NCI-H524 (cell line): ENCODE measurements around the gene VSTM2L.
"Not testable (repeated sequence)": the region's sequence is repeated elsewhere in the genome, so short reads cannot be mapped to it uniquely, and the experiment has no call there.

Experiments
- DNase-seq, 2 experiments: peaks; one replicate each; lab custom pipeline; 2025; lab: John Stamatoyannopoulos, UW

Gene VSTM2L, protein sequence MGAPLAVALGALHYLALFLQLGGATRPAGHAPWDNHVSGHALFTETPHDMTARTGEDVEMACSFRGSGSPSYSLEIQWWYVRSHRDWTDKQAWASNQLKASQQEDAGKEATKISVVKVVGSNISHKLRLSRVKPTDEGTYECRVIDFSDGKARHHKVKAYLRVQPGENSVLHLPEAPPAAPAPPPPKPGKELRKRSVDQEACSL

DNA sequence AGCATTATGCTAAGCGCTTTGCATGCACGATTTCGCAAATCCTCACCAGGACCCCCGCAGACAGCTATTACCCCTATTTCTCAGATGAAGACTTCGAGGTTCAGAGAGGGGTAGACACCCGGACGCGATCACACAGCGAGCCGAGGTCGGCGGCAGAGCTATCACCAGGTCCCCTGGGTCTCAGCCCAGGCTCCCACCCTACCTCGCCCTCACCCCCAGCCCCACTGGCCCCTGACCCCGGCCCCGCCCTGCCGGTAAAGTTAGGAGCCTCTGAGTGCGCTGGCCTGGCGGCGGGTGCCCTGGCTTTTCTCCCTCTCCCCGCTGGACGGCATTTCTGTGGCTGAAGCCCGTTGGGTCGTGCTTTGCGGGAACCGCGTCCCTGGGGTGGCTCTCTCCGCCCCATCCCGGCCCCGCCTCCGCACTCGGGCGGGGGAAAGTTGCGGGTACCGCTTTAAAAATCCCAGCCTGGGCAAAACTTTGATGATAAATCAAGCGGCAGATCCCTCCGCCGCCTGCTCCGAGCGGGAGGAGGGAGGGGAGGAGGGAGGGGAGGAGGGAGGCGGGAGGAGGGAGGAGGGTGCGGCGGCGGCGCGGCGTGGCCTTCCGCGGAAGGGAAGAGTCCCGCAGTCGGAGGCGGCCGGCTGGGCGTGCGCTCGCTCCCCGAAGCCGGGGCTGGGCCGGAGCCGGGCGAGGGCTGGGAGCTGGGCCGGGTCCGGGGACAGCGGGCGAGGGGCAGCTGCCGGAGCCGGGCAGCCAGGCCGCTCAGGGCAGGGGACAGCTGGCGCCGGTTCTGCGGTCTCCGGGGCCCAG is at the start of gene VSTM2L:
VSTM2L (plus strand) TSS at position 624 of the 810 bp plus-strand sequence. CDS start 224 bp downstream, outside the sequence.
- DNase-seq: peak in 1 of 2 experiments; percentile 19

DNA sequence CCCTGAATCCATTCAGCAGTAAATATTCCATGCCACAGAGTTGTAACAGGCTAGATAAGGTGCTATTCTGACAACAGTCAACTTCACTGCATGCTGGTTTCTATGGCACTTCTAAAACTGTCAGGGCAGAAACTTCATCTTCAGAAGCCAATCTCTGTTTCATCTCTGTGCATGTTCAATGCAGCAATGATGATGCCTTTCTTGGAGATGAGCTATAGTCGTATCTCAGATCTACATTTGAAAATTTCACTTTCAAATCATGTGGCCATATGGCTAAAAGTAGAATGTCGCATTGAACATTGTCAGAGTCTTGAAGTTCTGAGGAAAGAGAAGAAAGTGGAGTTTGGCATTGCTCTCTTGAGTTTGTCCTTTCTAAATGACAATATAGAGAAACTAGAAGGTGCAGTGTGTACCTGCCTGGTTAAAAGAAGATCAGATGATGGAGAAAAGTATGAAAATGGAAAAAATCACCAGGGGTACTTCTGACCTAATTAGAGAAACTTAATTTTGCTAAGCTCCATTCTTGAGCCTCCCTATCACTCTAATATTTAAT is 49.0 kb upstream of the VSTM2L start:
- DNase-seq: no peak

- DNase-seq: not testable (repeated sequence)
Measured at GRCh38 chr20:37856034-37856433, 46.9 kb upstream of the VSTM2L start.

GRCh38 chr20:37856932-37857660 is 45.8 kb upstream of the VSTM2L start:
- no peak for DNase-seq

DNA sequence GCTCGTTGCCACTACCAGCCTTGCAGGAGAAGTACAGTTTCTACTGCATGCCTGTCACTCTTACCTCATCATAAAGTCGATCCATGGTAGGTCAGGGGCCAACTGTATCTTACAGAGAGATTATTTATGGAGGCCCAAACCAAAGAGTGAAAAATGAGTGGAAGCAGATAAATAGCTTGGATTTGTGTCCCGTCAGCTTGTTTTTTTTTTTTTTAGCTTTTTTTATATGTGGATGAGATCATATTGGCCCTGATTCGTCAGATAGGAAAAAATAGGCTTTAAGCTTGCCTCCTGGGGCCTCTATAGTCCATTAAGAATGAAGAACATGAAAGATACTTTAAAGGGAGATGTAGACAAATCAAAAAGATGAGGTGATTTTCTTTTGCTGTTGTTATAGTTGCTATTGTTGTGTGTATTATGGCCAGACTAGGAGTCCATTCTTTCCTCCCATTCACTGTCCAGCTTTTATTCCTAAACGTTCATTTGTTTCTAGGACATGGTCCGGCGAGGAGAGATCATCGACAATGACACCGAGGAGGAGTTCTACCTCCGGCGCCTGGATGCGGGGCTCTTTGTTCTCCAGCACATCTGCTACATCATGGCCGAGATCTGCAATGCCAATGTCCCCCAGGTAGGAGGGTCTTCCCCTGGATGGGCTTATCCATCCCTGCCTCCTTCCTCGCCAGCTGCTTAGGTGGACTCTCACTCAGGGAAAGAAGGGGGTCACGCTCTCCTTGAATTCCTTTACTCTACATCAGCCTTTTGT is 43.3 kb upstream of the VSTM2L start:
- DNase-seq: no peak

DNA sequence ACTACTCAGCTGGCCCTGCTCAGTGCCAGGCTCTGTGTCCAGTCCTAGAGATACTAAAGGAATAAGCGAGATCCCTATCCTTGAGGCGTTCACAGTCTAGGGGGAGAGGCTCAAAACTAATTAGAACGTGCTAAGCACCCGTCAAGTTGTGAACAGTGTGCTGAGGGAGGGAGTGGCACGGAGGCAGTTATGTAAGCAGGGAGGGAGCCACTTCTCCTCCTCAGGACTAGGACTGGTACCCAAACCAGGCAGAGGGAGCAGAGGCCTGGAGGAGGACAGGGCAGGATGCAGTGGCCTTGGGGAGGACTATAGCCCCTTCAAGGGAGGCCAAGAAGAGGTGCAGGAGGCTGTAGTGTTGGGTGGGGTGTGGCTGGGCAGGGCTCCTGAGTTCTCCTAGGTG is 39.6 kb upstream of the VSTM2L start:
- no peak for DNase-seq

DNA sequence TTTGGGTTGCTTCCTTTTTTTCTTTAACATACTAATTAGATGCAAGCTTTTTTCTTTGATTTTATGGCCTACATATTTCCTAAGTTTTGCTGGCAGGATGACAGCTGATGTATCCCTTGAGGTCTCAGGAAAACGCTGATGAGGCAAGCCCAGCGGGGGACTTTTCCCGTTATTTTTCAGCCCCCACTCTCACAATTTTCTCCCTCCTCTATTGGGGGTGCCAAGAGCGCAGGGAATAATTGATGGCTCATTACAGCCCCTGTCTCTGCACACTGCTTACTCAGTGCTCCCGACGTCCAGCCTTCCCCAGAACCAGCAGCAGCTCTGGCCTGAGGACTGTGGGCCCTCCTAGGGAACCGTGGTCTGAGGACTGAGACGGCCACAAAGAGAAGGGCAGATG is 38.6 kb upstream of the VSTM2L start:
- no peak for DNase-seq

- no peak for DNase-seq
Measured at GRCh38 chr20:37866051-37866450, 36.9 kb upstream of the VSTM2L start.

DNA sequence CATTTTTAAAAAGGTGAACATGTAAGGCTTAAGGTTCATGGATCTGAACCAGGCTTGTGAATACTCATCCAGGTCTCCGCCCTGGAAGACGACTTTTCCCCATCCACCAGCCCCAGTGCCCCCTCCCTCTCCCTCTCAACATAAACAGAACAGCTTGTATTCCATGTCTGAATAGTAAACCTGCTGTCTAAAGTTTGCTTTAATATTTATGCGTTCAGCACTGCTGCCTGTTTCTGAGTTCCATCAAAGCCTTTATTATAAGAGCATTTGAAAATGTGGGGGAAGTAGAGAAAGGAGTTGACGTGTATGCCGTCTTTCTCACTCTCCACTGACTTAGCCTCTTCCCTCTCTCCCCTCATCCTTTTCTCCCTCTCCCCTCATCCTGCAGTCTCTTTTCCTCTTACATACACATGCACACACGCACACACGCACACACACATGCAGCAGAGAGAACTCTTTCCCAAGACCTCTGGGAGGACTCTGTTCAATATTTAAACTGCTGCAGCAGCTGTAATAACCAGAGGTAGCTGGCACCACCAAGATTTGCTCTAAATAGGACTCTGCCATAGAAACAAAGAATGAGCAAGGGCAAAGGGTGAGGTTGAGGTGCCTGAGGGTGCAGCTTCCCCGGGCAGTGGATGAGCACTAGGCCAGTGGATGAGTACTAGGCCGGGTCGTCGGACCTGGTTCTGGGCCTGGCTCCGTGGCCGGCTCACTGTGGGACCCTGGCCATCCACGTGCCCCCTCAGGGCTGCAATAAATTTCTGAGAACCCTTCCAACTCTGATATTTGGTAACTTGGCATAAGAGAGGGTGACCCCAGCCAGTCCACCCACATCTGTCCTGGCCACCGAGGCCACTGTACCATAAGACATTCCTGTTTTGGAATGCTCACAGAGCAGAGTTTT is 35.4 kb upstream of the VSTM2L start:
- DNase-seq: no peak

DNA sequence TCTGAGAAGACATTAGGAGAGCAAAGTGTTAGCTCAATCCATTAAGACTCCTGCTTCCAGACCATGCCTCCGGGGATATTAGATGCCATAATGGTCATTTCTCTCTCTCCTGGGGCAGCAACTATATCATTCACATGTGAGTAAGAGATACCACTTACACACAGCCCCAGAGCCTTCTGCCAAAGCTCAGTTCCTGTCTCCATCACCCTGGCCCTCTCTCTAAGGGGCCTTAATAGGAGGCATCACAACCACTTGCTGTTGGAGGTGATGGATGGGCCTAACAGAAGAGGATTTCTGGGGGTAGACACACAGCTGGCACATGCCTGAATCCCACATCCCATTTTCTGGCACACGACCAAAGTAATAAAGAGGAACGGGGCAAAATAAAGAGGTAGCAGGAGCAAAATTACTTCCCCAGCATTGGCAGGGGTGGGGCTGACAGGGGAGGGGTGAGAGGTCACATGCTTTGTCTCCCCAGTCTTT is 34.0 kb upstream of the VSTM2L start:
- DNase-seq: no peak

- no peak for DNase-seq
Measured at GRCh38 chr20:37869334-37869861, 33.5 kb upstream of the VSTM2L start.

- no peak for DNase-seq
Measured at GRCh38 chr20:37870294-37870693, 32.6 kb upstream of the VSTM2L start.

DNA sequence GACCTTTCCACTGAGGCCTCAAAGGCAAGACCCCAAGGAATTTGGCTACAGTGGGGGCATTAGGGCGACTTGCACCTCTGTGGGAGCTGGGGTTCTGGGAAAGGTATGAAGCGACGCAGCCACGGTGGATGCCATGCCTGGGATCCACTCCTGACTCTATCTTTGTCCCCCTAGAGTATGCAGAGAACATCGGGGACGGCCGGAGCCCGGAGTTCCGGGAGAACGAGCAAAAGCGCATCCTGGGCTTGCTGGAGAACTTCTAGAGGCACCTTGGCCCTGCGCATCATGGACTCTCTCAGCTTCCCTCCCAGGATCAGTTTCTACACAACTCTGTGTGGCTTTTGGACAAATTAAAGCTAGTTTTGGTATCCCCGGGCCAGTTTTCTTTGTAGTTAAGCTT is 31.2 kb upstream of the VSTM2L start:
- DNase-seq: no peak

DNA sequence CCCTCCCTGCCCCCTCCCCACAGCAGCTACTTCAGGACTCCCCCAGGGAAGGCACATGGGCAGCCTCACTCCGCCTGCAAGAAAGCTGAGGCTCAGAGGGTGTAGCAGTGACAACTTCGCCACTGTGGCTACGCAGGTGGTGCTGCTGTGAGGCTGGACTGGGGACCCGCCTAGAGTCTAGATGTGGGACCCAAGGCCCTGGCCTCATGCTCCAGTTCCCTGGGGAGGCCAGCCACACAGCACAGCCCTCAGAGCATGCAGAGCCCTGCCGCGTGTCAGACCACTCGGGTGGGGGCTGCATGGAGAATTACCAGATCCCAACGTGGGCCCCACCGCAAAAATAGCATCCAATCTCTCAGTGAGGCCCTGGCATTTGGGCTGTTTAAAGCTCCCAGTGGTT is 30.8 kb upstream of the VSTM2L start:
- no peak for DNase-seq

DNA sequence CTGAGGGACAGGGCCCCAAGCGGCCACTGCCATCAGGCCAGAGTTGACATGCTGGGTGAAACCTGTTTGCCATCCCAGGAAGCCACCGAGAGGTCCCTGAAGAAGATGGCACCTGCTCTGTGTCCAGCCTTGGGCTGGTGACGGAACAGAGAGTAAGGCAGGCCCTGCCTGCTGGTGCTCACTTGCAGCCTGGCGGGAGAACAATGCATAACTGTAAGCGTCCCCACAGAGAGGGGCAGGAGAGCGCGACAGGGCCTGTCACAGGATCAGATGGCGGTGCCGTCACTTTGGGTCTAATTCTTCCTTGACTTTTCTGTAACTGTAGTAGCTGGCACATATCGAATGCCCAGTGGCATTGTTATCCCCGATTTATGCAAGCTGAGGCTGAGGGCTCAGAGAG is 29.0 kb upstream of the VSTM2L start:
- DNase-seq: no peak

- no peak for DNase-seq
Measured at GRCh38 chr20:37875460-37876175, 27.3 kb upstream of the VSTM2L start.

DNA sequence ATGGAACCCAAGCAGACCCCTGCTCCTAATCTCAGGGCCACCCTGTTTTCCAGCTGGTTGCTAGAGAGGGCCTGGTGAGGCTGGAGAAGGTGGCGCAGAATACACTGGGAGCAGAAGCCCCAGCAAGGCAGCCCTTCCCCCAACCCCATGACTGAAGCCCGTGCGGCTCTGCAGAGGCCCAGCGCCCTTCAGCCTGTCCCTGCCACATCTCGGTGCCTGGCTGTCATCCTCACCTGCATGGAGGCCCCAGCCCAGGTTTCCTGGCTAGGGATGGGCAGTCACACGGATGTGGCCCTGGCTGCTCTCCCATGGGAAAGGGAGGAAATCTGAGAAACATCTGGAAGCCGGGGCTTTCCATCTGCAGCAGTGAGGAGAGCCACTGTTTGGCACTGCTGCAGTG is 26.1 kb upstream of the VSTM2L start:
- DNase-seq: no peak

- no peak for DNase-seq
Measured at GRCh38 chr20:37877832-37878772, 24.8 kb upstream of the VSTM2L start.
